ENCODE results near the gene LRRC8D.

- TF ChIP-seq POLR2A (IDR thresholded peaks at IDR 0.05) (no peak), EP300 (IDR thresholded peaks at IDR 0.05) (no peak)
- TF ChIP-seq, protein P1, sequence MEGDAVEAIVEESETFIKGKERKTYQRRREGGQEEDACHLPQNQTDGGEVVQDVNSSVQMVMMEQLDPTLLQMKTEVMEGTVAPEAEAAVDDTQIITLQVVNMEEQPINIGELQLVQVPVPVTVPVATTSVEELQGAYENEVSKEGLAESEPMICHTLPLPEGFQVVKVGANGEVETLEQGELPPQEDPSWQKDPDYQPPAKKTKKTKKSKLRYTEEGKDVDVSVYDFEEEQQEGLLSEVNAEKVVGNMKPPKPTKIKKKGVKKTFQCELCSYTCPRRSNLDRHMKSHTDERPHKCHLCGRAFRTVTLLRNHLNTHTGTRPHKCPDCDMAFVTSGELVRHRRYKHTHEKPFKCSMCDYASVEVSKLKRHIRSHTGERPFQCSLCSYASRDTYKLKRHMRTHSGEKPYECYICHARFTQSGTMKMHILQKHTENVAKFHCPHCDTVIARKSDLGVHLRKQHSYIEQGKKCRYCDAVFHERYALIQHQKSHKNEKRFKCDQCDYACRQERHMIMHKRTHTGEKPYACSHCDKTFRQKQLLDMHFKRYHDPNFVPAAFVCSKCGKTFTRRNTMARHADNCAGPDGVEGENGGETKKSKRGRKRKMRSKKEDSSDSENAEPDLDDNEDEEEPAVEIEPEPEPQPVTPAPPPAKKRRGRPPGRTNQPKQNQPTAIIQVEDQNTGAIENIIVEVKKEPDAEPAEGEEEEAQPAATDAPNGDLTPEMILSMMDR (IDR thresholded peaks at IDR 0.05), result no peak
Measured at GRCh38 chr1:89930579-89930978, 109.7 kb downstream of the LRRC8D start.
